T-helper 9 cell (primary cell): ENCODE measurements around the gene LRRC57.
A peak's percentile ranks its signal among the peaks of the same experiment; 100 is the strongest.
"Not testable (repeated sequence)": the region's sequence is repeated elsewhere in the genome, so short reads cannot be mapped to it uniquely, and the experiment has no call there.

Source experiments
- DNase-seq: peaks from one replicate; pipeline ENCODE4 v3.0.0-alpha.2; 2020
- total RNA-seq, 2 donors: gene quantifications; one replicate each; lab custom pipeline; 2026; lab: John Stamatoyannopoulos, UW

Gene LRRC57
- total RNA-seq = 11.1 to 19.1 reads per million in 2 donors

DNA sequence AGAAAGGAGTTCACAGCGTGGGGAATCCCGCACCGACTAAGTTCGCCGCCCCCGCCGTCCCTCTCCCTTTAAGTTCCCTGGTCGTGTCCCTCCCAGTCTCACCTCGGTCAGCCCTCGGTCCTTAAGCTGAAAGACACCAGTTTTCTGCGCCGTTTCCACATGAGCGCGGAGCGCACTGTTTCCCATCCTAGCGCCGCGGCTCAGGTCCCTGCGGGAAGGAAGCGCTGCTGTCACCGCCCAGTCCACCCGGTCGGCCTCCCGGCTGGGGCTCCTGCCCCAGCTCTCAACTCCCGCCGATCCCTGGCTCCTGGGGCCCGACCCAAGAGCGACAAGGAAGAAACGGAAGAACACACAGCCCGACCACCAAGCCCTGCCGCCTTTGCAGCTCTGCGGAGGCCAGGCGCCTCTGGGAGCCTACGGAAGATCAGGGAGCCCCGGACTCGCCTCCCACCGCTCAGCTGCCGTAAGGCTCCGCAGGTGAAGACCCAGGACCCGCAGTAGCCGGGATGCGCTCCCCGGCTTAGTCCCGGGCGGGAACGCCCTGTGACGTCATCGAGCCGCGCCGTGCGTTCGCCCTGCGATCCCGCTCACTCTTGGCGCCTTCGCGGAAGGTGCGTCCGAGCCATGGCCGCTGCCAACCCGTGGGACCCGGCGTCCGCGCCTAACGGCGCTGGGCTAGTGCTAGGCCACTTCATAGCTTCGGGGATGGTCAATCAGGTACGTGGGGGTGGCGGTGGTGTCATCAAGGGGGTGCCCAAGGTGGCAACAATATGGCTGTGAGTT is at the start of gene LRRC57, which contains the start of gene HAUS2:
TSS of gene LRRC57 (minus strand) at position 545 of the 783 bp plus-strand sequence. CDS start at position 186, 359 bp downstream.
TSS of gene HAUS2 (plus strand) at position 590 of the 783 bp plus-strand sequence. CDS start at position 625, 35 bp downstream.
- DNase-seq = peak; percentile 86

DNA sequence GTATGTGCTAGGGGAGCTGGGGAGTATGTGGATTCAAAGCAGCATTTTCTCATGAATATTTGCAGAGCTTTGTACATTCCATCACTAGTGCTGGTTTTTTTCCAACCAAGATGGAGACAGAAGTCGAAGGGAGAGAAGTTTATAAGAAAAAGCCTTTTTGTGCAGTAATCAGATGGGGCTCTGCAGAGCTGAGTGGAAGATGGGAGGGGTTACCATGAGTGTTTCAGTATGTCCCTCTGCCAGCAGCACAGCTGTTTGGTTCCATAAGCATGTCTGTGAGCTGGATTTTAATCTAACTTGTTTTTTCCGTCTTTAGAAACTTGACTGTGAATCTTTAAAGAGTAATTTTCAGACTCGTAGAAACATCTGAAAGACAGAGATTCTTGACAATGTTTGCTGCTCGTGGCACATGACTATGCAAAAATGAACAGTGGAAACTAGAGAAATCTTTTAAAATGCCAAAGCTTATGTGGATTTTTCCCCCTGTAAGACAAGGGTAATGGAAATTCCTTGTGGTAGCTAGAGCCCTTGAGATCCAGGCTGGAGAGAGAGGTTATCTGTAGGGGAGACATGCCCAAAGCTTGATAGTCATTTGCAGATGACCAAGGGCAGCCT is 47.1 kb upstream of the LRRC57 start:
- no peak for DNase-seq

DNA sequence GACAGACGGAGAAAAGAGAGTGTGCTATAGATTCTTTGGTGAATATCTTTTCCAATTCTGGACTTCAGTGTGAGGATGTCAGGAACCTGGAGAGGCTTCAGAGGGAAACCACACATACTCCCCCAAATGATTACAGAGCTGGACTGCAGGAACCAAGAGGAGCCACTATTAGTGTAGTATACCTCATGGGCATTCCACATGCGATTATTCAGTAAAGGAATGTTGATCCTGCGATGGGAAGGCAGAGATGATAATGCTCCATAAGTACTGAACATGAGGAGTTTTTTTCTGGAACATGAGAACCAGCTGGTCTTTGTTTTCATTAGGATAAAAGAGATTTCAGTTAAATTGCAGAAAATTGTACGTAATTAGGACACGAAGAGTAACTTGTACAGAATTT is 45.5 kb upstream of the LRRC57 start:
- DNase-seq = no peak

DNA sequence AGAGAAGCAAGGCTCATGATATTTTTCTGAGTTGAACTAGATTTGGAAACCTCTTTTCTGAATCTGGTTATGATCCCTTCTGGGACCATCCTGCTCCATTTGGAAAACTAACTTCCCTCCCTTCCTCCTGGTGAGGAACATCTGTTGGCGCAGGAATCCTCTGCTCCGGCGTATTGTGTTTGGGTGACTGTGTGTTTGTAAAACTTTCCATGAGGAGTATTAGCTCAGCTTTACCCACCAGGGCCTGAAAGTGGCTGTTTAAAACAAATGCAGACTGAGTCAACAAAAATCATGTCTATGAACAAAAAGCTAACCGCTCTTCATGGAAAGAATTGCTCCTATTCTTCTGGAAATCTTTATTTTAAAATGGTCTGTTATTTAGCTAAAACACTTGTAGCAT is 44.5 kb upstream of the LRRC57 start:
- DNase-seq = no peak

DNA sequence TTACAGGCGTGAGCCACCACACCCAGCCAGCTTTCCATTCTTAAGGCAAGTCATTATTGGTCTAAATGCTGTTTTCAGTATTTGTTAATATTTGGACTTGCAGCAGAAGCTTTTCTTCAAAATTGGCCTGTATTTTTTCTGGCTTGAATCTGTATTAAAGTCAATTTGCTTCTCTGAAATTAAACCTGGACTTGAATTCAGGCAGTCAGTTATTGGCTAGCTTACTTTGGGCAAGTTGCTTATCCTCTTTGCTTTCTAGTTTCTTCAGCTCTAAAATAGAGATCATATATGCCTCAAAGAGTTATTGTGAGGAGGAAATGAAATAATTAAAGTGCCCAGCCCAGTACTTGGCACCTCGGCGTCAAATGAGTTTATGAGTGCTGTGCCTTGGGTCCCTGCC is 44.1 kb upstream of the LRRC57 start:
- DNase-seq = no peak

DNA sequence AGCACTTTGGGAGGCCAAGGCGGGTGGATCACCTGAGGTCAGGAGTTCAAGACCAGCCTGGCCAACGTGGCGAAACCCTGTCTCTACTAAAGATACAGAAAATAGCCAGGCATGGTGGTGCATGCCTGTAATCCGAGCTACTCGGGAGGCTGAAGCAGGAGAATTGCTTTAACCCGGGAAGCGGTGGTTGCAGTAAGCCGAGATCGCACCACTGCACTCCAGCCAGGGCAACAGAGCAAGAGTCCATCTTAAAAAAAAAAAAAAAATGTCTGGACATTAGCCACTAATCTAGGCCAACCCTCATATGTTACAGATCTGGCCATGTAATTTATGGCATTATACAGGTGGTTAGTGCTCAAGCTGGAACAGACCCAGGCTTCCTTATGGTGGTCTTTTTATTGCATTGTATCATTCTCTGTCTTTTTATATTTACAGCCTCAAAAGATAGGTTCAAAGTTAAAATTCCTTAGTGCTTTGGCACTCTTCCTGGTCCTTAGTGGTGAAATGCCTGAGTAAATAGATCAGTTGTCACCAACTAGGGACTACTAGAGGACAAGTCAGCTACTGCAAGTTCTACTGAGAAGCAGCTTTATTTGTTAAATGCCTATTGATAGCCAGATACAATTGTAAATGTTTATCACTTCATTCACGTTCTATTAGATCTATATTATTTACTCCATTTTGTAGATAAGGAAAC is 42.8 kb upstream of the LRRC57 start:
- no peak for DNase-seq

DNA sequence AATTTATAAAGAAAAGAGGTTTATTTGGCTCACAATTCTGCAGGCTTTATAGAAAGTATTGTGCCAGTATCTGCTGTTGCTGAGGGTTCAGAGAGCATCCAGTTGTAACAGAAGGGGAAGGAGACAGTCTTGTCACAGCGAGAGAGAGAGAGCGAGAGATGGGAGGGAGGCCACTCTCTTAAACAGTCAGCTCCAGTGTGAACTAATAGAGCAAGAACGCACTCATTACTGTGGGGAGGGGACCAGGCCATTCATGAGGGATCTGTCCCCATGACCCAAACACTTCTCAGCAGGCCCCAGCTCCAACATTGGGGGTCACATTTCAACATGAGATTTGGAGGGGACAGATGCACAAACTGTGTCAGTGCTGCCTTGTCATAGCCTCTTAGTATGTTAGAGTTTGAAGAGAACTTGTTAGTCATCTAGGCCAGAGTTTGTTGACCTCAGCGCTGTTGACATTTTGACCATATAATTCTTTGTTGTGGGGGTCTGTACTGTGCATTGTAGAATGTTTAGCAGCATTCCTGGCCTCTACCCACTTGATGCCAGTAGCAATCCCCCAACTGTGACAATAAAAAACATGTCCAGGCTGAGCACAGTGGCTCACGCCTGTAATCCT is 42.1 kb upstream of the LRRC57 start:
- no peak for DNase-seq

DNA sequence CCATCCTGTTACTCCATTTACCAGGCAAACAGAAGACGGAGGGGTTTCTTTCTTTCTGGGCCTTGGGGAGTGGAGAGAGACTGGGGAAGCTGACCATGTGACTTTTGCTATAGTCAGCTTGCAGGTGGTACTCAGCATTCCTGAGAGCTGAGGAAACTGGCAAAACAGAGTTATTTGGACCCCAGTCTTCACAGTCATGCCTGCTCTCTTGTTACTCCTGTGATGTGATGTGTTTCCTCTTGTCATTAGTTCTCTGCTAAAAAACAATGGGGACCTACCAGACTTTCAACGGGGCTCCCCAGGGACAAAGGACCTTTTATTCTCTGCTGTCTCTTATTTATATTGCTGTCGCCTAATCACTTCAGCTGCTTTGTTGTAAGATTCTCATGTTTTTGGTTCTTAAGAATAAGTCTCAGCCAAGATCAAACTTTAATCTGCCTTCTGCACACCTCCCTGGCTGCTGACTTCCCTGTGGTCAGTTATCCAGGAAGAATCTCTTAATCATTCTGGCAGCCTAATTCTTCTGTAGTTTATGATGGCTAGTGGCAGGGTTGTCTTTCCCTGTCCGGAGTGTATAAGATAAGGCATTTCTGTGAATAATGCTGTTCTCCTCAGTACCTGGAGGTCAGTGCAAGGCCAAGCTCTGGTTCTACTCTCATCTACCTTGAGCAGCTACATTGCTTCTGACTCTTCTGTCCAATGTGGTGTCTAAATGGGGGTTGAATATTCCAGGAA is 35.6 kb upstream of the LRRC57 start:
- DNase-seq = no peak

DNA sequence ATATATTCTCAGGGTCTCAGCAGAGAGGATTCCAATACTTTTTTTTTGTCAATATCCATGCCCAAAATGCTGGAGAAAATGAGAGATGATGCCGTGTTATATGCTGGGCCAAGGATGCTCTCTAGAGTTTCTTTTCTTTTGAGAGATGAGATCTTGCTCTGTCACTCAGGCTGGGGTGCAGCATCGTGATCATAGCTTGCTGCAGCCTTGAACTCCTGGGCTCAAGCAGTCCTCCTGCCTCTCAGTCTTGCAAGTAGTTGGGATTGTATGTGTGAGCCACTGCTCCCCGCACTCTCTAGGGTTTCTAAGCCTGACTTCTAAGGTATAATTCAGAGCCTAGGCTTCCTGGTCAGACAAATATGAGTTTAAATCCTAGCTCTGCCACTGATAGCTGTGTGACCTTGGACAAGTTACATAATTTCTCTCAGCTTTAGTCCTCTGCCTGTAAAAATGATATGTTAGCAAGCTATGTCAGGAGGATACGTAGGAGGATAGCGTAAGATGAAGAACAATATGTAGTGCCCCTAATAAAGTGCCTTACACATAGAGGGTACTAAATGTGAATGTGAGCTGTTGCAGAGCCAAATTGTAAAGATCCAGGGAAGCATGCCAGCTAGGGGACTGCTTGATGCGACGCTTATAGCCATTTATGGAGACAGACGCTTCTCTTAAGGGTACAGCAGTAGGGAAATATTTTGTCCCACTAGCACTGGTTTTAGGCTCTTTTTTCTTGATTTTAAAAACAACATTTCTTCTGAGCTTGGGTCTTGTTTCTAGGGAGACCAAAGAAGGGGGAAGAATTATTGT is 34.2 kb upstream of the LRRC57 start:
- DNase-seq = no peak

DNA sequence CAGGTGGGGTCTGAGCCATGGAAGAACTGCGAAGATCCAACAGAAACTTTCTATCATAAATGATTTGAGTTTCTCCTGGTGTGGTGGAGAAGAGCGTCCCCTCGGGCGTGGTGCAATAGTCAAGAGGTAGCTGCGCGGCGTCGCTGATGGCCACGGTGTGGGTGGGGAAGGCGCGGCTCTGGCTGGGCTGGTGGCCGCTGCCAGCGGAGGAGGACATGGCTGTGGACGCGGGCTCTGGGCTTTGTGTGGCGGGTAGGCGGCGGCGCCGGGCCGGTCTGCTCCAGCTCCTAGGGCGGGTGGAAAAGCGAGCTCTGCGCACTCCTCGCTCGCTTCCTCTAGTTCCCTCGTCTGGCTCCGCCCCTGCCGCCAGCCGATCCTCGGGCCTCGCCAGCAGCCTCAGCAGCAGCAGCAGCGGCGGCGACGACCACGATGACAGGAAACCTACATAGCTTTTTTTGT is 32.7 kb upstream of the LRRC57 start:
- peak; percentile 70 for DNase-seq

DNA sequence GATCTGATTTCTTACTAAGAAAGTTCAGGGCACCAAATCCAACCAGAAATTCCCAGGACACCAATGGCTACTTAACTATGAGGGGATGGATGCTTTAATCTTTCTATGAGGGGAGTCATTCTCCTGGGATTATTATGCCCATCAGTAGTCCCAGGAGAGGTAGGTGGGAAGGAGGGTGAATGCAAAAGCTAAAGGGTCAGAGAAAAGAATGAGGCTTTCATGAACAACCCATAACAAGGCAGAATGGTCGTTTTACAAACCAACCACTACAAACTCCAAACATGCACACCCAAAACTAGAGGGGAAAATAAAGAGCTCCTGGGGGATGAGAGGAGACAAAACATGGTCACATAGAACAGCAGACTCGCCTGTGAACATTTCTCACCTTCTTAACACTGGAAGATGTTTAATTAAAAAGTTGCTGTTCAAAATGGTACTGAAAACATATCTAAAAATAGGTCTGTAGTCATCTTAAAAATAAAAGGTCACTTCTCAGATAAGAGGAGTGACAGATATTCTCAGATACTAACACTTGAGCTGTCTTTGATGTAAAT is 30.5 kb upstream of the LRRC57 start:
- DNase-seq = no peak

DNA sequence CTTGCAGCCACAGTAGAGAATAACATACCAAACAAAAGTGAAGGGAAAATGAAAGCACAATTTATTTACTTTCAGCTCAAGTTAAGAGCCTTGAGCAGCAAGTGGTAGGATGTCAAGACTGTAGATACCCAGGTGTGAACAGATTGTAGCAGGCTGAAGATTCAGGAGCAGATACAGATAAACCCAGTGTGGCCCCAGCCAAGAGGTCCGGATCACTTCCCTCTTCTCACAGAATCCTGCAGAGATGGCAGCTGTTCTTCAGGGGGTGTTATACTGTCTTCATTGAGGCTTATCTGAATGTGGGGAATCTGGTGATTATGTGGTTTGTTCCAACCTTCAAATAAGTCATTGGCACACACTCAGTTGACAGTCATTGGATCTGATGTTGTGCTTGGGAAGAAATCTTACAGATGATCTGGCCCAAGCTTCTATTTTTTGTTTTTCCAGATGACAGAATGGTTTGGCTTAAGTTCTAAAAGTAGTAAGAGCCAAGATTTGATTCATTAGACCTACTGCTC is 29.0 kb upstream of the LRRC57 start:
- no peak for DNase-seq

DNA sequence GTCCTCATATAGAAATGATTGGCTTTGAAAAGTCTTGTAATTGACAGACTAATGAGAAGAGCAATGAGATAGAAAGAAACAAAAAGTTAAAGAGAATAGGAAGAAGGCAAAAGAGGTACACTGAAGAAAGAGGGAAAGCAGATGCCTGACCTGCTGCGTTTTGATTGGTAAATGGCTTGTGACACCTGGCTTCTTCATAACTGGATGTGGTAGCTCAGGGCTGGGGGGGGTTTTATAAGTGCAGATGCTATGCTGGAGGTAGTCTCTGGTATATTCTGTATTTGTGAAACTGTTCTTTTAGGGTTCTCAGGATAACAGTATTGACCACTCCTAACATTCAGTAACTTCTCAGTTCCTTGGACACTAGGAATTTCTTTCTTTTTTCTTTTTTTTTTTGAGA is 28.2 kb upstream of the LRRC57 start:
- DNase-seq = no peak

DNA sequence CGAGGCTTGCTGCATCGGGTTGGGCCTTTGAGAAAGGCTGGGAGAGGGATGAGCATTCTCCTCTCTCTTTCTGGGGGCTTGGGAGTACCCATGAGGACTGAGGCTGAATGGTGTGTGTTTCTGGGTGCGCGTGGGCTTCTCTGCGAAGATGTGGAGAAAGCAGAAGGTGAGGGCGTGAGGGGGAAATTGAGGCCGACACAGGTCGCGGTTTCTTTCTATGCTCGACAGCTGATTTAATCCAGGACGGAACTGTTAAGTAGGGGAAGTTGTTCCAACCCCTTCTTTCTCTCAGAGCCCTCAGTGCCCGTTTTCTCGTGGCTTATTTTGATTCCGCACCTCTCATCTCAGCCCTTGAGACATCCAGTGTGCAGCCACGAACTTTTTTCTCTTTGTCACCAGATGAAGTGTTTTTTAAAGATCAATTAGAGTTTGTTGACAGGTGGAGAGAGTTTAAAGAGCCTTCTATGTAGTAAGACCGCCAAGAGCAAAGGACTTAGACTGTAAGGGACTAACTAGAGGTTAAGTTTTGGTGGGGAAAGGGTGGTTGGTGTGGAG is 27.5 kb upstream of the LRRC57 start:
- DNase-seq = no peak

DNA sequence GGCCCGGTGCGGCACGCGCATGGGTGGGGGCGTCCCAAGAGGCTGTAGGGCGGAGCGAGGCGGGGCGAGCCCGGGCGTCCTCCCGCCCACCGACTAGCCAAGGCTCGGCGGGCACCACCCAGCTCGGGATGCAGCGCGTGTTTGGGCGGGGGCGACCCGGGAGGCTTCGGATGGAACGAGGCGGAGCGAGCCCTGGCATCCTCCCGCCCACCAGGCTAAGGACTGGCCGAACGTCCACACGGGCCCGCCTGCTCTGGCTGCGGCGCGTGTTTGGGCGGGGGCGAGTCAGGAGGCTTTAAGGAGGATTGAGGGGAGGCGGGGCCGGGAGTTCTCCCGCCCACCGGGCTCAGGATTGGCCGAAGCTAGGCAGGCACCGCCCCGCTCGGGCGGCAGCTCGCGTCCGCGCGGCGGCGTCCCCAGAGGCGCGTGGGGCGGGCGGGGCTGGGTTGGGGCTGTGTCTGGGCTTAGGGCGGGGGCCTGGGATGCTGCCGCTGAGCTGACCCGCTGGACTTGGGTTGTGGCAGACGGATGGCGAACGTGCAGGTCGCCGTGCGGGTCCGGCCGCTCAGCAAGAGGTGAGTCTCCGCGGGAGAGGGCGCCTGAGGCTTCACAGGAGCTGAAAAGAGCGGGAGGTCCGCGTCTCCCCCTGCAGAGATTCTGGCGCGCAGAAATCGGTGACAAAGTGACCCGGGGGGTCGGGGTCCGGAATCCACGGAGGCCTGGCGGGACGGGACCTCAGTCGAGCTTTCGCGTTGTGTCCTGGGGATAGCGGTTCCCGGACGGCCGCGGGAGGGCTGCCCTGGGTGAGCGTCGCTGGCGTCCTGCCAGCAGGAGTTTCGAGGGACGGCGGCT is 26.8 kb upstream of the LRRC57 start, which contains the start of gene STARD9:
TSS of gene STARD9 (plus strand) at position 419 of the 852 bp plus-strand sequence. CDS start at position 529, 110 bp downstream.
- DNase-seq = peak; percentile 88

DNA sequence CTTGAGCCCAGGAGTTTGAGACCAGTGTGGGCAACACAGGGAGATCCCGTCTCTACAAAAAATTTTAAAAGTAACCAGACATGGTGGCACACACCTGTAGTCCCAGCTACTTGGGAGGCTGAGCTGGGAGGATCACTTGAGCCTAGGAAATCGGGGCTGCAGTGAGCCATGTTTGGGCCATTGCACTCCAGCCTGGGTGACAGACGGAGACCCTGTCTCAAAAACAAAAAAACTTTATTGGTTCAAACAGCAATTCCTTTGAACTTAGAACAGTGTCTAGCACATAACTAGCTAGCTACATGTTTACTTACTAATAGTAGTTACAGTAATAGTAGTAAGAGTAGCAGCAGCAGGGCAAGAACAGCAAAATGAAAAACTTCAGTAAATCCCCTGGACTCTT is 10.1 kb upstream of the LRRC57 start:
- DNase-seq = no peak

DNA sequence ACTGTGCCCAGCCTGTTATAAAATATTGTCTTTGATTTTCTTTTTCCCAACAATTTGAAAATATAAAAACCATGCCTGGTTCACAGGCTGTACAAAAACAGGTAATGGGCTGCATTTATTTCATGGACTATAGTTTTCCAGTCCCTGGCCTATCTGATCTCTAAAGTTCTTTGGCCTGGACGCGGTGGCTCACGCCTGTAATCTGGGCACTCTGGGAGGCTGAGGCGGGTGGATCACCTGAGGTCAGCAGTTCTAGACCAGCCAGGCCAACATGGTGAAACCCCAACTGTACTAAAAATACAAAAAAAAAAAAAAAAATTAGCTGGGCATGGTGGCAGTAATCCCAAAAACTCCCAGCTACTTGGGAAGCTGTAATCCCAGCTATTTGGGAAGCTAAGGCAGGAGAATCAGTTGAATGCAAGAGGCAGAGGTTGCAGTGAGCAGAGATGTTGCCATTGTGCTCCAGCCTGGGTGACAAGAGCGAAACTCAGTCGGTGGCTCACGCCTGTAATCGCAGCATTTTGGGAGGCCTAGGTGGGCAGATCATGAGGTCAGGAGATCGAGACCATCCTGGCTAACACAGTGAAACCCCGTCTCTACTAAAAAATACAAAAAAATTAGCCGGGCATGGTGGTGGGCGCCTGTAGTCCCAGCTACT is 8.1 kb upstream of the LRRC57 start:
- not testable (repeated sequence) for DNase-seq

DNA sequence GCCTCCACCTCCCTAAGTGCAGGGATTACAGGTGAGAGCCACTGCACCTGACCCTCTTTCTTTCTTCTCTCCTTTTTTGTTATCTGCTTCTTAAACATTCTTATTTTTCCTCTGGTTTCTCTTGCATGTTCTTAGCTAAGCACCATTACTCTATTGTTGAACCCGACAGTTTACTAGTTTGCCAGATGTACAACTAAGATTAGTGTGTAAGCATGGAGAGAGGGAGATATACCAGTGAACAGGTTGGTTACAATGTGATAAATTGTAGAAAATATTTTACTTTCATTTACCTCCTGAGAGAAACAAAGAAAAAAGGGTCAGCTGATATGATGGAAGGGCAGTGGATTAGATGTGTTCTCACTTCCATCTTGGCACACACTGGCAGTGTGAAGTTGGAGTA is 5.0 kb upstream of the LRRC57 start:
- no peak for DNase-seq
